ENCODE data around the gene GSAP. TPM values are rescaled to one million over a fixed set of nuclear protein-coding genes. Genes with fewer than 3 reads are reported as not detected.
A peak's percentile ranks its signal among the peaks of the same experiment; 100 is the strongest.

The GSAP gene
- polyA plus RNA-seq, 1 experiment = 3.7 TPM

GRCh38 chr7:77370606-77371005 is 45.5 kb downstream of the GSAP start:
- Histone ChIP-seq H3K36me3 (ENCODE audit: control insufficient read depth, insufficient read depth, low read length) (no peaks in the 10 kb centered on the region), H3K4me3 (ENCODE audit: low read depth, low read length) (no peak overlapping the region), H3K27me3 (ENCODE audit: control insufficient read depth, insufficient read depth, low read length) (no peaks in the 10 kb centered on the region)
- no peak for TF ChIP-seq CTCF (IDR thresholded peaks at IDR 0.05; ENCODE audit: insufficient read depth, low read depth, low read length)
- ChIA-PET POLR2A (no interaction called here), CTCF (interaction anchor here (1.4 to 1.7 kb wide), 3 partner anchors 9 to 38 kb away, joined by 3 to 7 read pairs (median 3); no protein-coding TSS in a partner anchor)
- no peak for DNase-seq (ENCODE audit: low read depth)

- Histone ChIP-seq H3K27me3 (ENCODE audit: control insufficient read depth, insufficient read depth, low read length) (no peaks in the 10 kb centered on the region), H3K36me3 (ENCODE audit: control insufficient read depth, insufficient read depth, low read length) (no peaks in the 10 kb centered on the region), H3K4me3 (ENCODE audit: low read depth, low read length) (no peak overlapping the region)
- no peak for DNase-seq (ENCODE audit: low read depth)
- peak; percentile 22; the same call in 1 of the 2 replicates for TF ChIP-seq CTCF (IDR thresholded peaks at IDR 0.05; ENCODE audit: insufficient read depth, low read depth, low read length)
- CTCF ChIA-PET = no interaction called here
- POLR2A ChIA-PET = no interaction called here
These were observed 47.2 kb downstream of the GSAP start for GRCh38 chr7:77368974-77369373.

GRCh38 chr7:77367976-77368375 is 48.2 kb downstream of the GSAP start:
- ChIA-PET CTCF (interaction anchor here (0.7 to 1.1 kb wide), 2 partner anchors 17 to 75 kb away, joined by 3 read pairs; no protein-coding TSS in a partner anchor), POLR2A (no interaction called here)
- no peaks in the 10 kb centered on the region for H3K27me3 ChIP-seq (ENCODE audit: control insufficient read depth, insufficient read depth, low read length)
- no peaks in the 10 kb centered on the region for H3K36me3 ChIP-seq (ENCODE audit: control insufficient read depth, insufficient read depth, low read length)
- no peak for TF ChIP-seq CTCF (IDR thresholded peaks at IDR 0.05; ENCODE audit: insufficient read depth, low read depth, low read length)
- H3K4me3 ChIP-seq (ENCODE audit: low read depth, low read length) = no peak overlapping the region
- DNase-seq (ENCODE audit: low read depth) = no peak

- ChIA-PET POLR2A (no interaction called here), CTCF (no interaction called here)
- H3K4me3 ChIP-seq (ENCODE audit: low read depth, low read length) = no peak overlapping the region
- no peak for DNase-seq (ENCODE audit: low read depth)
- no peaks in the 10 kb centered on the region for H3K27me3 ChIP-seq (ENCODE audit: control insufficient read depth, insufficient read depth, low read length)
- no peak for TF ChIP-seq CTCF (IDR thresholded peaks at IDR 0.05; ENCODE audit: insufficient read depth, low read depth, low read length)
- no peaks in the 10 kb centered on the region for H3K36me3 ChIP-seq (ENCODE audit: control insufficient read depth, insufficient read depth, low read length)
These were observed 53.2 kb downstream of the GSAP start for GRCh38 chr7:77362905-77363304.

GRCh38 chr7:77360969-77361368 is 55.2 kb downstream of the GSAP start:
- CTCF ChIA-PET = interaction anchor here (1.1 to 1.4 kb wide), 2 partner anchors 8 to 9 kb away, joined by 3 to 5 read pairs; no protein-coding TSS in a partner anchor
- H3K4me3 ChIP-seq (ENCODE audit: low read depth, low read length) = no peak overlapping the region
- no peak for DNase-seq (ENCODE audit: low read depth)
- POLR2A ChIA-PET = no interaction called here
- no peak for TF ChIP-seq CTCF (IDR thresholded peaks at IDR 0.05; ENCODE audit: insufficient read depth, low read depth, low read length)
- H3K36me3 ChIP-seq (ENCODE audit: control insufficient read depth, insufficient read depth, low read length) = no peaks in the 10 kb centered on the region
- H3K27me3 ChIP-seq (ENCODE audit: control insufficient read depth, insufficient read depth, low read length) = no peaks in the 10 kb centered on the region

Data from BJ (cell line).